Posterior cingulate gyrus (tissue), 11 donors: ENCODE data around the gene KCNH8.

Experiments used
- DNase-seq, 10 donors: peaks; one replicate each; pipeline versions ENCODE4 v3.0.0 to v3.0.0-alpha.2; 2020 to 2021; ENCODE audit warnings: mixed read lengths in 3 of 10
- intact Hi-C: fragments of 100-400 bp; cut with DNase I; formaldehyde crosslinking; loops from one replicate; pipeline ENCODE4 v1.15.1; 2023

KCNH8 gene

DNA sequence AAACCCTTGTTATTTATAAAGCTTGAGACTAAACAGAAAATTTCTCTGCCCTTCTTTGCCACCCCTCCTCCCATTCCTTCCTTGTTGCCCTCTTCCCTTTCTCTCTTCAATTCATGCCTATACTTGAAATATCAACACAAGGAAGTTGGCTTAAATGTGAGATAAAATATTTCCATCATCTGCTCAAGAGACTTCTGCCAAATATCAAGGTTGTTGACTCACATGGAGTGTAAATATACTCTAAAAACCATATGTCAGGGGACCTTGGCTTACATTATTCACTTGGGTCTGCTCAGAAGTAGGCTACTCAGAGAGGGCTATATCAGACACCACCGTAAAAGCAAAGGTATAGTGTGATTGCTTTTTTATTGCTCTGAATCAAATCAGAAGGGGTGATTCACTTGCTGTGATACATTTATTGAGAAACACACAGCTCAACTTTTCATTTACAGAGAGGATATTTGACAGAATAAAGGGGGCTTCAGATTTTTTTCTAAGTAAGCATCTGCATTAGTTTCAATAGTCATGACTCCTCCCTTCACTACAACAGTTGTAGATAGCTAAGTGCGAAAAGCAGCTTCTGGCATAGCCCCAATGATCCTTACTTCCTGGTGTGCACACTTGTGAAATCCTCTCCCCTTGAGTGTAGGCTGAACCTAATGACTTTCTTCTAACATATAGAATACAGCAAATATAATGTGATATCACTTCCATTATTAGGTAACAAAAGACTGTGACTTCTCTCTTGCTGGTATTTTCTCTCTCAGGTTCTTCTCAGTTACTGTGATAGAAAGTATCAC lies 399.6 kb downstream of the KCNH8 start:
- intact Hi-C loops = loop anchor here (2.0 to 10.0 kb wide), 2 partner anchors 317 to 483 kb away; no protein-coding TSS in a partner anchor
- no peak for DNase-seq

DNA sequence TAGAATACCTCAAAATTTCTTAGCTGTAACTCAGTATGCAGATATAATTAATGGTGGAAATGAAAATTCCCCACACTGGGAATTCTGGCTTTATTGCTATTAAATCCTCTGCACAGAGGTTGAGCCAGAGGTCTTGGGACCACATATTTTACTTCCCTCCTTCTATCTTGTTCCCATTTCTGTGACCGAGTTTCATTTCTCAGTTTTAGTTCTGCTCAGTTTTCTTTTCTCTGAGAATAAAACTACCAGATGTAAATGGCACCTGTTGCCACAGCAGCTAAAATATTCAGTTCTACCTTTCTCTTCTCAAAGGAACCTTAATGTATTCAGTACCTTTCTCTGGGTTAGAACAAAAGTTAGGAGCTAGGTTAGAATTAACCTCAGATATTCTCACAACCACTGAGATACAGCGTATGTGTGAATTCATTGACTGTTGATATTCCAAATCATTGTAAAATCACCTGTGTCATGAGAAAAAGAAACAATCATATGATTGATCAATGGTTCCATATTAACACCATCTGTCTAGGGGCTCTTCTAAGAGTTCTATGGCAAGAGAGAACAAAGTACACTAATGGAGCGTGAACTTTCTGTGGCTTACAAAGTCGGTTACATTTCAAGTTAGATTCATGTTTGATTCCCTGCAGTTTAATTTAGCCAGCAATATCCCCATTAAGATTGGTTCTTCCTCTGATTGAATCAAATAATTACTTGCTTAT lies 411.6 kb downstream of the KCNH8 start:
- intact Hi-C loops = no loop called here
- DNase-seq = no peak

DNA sequence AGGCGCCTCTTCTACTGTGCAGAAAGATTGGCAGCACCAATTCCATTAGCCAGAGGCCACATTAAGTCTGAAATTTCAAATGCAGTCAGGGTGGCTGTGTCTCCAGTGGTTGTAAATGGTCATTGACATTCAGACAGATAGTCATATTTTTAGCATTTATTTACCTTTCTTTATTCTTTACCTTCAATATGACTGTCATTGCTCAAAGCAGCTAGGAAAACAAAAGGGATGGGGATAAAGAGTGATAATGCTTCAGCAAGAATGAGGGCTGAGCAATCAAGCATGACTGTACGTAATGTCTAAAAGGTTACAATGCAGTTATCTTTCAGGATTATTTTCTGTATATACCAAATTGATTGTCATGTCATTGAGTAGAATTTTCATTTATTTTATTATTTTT lies 425.3 kb downstream of the KCNH8 start:
- DNase-seq = no peak
- intact Hi-C loops = no loop called here

DNA sequence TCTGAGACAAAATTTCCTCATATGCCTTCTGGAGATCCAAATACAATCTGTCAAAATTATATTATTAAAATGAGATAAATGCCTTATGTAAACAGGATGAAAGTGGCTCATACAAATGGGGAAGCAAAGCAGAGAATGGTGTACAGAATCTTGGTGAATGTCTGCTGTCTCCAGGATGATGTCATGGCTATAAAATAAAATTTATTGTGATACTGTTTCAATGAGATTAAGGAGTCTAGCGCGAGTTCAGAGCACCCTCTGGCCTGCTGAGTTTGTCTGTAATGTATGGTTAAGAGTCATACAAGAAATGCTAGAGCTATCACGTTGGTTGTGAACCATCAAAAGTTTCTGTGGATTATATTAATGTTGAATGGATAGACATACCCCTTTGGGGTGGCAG lies 426.0 kb downstream of the KCNH8 start:
- DNase-seq = no peak
- intact Hi-C loops = no loop called here

DNA sequence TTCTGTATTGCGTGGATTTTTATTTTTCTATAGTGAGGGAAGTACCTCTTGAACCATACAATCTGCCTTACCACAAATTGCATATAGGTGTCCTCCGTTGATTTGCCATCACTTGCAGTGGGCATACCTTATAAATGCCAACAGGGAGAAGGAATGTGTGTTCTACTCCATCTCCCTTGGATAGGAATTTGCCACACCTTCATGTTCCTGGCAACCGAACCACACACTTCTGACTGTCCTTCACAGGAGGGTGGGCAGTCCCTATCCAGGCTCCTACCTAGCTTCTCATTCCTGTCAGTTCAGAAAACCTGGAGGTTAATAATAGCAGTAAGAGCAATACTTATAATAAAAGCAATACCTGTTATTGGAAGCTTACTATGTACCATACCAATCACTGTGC lies 428.0 kb downstream of the KCNH8 start:
- intact Hi-C loops = no loop called here
- DNase-seq = no peak
